Chondrocyte (in vitro differentiated cells): Measurements from ENCODE around the gene NR1D2. TPM values are rescaled to one million over a fixed set of nuclear protein-coding genes. Genes with fewer than 3 reads are reported as not detected.
A peak's percentile ranks its signal among the peaks of the same experiment; 100 is the strongest.

Source experiments
- DNase-seq: peaks from one replicate; pipeline ENCODE4 v3.0.0; 2021; ENCODE audit warnings: mixed read lengths, low spot score
- H3K27ac Mint-ChIP-seq: one replicate; pipeline ENCODE4 v1.8.0; 2021; ENCODE audit warnings: mild to moderate bottlenecking, moderate library complexity, mixed read lengths; ENCODE audit not compliant: unreplicated experiment
- H3K27me3 Mint-ChIP-seq: 2 replicates; pipeline ENCODE4 v1.8.0; 2021; ENCODE audit warnings: low read depth, mixed read lengths
- H3K36me3 Mint-ChIP-seq: 2 replicates; pipeline ENCODE4 v1.8.0; 2021; ENCODE audit warnings: low read depth, mixed read lengths
- H3K4me1 Mint-ChIP-seq: 2 replicates; pipeline ENCODE4 v1.8.0; 2021; ENCODE audit warnings: low read depth, mild to moderate bottlenecking, mixed read lengths
- H3K4me3 Mint-ChIP-seq: one replicate; pipeline ENCODE4 v1.8.0; 2021; ENCODE audit warnings: mild to moderate bottlenecking, moderate library complexity, mixed read lengths; ENCODE audit not compliant: unreplicated experiment
- H3K9me3 Mint-ChIP-seq: 2 replicates; pipeline ENCODE4 v1.8.0; 2021; ENCODE audit warnings: low read depth, mixed read lengths
- CTCF ChIP-seq: fragments of 200-600 bp; sonication (generic); IDR thresholded peaks from 2 replicates; pipeline ENCODE4 v1.5.0; 2021; ENCODE audit warnings: antibody characterized with exemption, mild to moderate bottlenecking, moderate library complexity
- total RNA-seq: library from RNA; stranded (reverse); gene quantifications from 3 replicates; pipeline ENCODE4 v1.2.1, GENCODE V29; 2021

Gene NR1D2
- total RNA-seq, 1 donor from 2014 or later, result 19.6 TPM

DNA sequence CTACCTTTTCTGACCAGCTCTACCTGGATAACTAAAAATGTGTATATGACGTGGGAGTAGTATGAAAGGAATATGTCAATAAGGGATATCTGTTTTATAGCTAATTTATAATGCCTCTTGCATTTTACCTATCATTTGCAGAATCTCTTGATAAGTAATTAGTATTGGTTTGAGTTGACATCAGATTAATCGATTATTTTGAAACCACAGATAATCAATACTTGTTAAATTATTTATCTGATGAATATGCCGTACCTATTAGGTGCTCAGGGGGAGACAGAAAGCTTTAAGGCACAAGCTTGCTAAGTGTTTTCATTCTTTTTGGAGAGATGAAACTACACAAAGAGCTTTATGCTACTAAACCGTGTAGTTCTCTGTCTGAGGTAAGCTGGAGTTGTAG is 24.3 kb downstream of the NR1D2 start:
- Mint-ChIP-seq H3K4me3 (no peak overlapping the region), H3K36me3 (peaks cover 9% of the 10 kb centered on the region), H3K9me3 (no peaks in the 10 kb centered on the region), H3K27ac (peak overlapping the region; percentile 1), H3K27me3 (no peaks in the 10 kb centered on the region), H3K4me1 (peaks cover 37% of the 10 kb centered on the region)
- no peak for DNase-seq
- TF ChIP-seq CTCF, result no peak

GRCh38 chr3:23971684-23972083 is 26.6 kb downstream of the NR1D2 start:
- H3K36me3 Mint-ChIP-seq, result peaks cover 8% of the 10 kb centered on the region

DNA sequence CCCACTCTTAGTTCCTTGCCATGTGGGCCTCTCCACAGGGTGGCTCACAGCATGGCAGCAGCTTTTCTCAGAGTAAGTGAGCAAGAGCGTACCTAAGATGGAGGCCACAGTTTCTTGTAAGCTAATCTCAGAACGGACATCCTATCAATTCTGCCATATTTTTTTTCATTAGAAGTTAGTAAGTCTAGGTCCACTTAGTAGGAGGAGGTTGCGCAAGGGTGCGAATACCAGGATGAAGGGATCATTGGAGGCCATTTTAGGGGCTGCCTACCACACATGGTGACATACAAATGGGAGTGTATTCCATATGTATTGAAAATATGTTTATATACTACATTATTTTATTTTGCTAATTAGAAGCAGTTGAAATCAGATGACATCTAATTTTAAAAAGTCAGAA is 31.5 kb downstream of the NR1D2 start:
- Mint-ChIP-seq H3K27me3 (no peaks in the 10 kb centered on the region), H3K4me1 (peaks cover 27% of the 10 kb centered on the region), H3K9me3 (peaks cover 8% of the 10 kb centered on the region), H3K4me3 (no peak overlapping the region), H3K27ac (no peak overlapping the region), H3K36me3 (peaks cover 8% of the 10 kb centered on the region)
- TF ChIP-seq CTCF, result no peak
- DNase-seq, result no peak

More at GRCh38 chr3:23971684-23972083, 26.6 kb downstream of the NR1D2 start:
- peaks cover 8% of the 10 kb centered on the region for H3K9me3 Mint-ChIP-seq
- TF ChIP-seq CTCF, result no peak
- H3K27ac Mint-ChIP-seq, result no peak overlapping the region
- peaks cover 16% of the 10 kb centered on the region for H3K4me1 Mint-ChIP-seq
- H3K27me3 Mint-ChIP-seq, result no peaks in the 10 kb centered on the region
- no peak for DNase-seq
- H3K4me3 Mint-ChIP-seq, result no peak overlapping the region

DNA sequence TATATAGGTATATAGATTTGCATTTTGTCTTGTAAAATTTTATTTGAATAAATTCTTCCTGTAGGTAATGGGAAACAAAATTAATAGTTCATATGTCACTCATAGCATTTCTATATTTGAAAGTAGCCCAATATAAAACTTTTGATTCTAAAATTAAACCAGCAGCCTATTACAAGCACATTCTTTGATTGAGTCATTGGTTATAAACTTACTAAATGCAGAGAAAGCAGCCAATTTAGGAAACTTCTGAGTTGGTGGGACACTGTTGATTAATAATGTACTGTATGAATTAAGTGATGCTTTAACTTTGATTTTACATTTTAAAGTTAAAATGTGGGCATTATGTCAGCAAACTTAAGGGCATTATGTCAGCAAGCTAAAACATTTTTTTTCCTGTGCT is 34.5 kb downstream of the NR1D2 start:
- Mint-ChIP-seq H3K9me3 (peaks cover 8% of the 10 kb centered on the region), H3K36me3 (peaks cover 8% of the 10 kb centered on the region), H3K4me3 (no peak overlapping the region), H3K27ac (peak overlapping the region; percentile 5), H3K27me3 (no peaks in the 10 kb centered on the region), H3K4me1 (peaks cover 40% of the 10 kb centered on the region)
- no peak for TF ChIP-seq CTCF
- DNase-seq, result no peak

GRCh38 chr3:23981136-23981535 is 36.0 kb downstream of the NR1D2 start:
- H3K9me3 Mint-ChIP-seq, result peaks cover 4% of the 10 kb centered on the region
- H3K4me1 Mint-ChIP-seq, result peaks cover 40% of the 10 kb centered on the region
- H3K36me3 Mint-ChIP-seq, result peaks cover 8% of the 10 kb centered on the region
- no peak overlapping the region for H3K27ac Mint-ChIP-seq
- DNase-seq, result no peak
- no peaks in the 10 kb centered on the region for H3K27me3 Mint-ChIP-seq
- H3K4me3 Mint-ChIP-seq, result no peak overlapping the region
- no peak for TF ChIP-seq CTCF
